H9 (cell line): Measurements from ENCODE around the gene STXBP1. TPM values are rescaled to one million over a fixed set of nuclear protein-coding genes. Genes with fewer than 3 reads are reported as not detected.

Experiments
- DNase-seq: peaks from one replicate; pipeline ENCODE4 v3.0.0-alpha.2; 2017
- H2AFZ ChIP-seq: one replicate; pipeline ENCODE4 v1.6.1; 2013; ENCODE audit warnings: mild to moderate bottlenecking, low read length, control low read depth, moderate library complexity
- H2AK5ac ChIP-seq: 2 replicates; pipeline ENCODE4 v1.6.1; 2013; ENCODE audit warnings: low read length, control low read depth, mixed read lengths; ENCODE audit not compliant: insufficient read length
- H2BK120ac ChIP-seq: one replicate; pipeline ENCODE4 v1.6.1; 2013; ENCODE audit warnings: low read depth, mild to moderate bottlenecking, low read length, control low read depth, inconsistent platforms; ENCODE audit not compliant: poor library complexity, severe bottlenecking
- H2BK12ac ChIP-seq: 2 replicates; pipeline ENCODE4 v1.6.1; 2013; ENCODE audit warnings: low read length, control low read depth, mixed read lengths, low read depth; ENCODE audit not compliant: insufficient read length
- H2BK15ac ChIP-seq: 2 replicates; pipeline ENCODE4 v1.6.1; 2013; ENCODE audit warnings: low read depth, low read length, control low read depth
- H2BK20ac ChIP-seq: one replicate; pipeline ENCODE4 v1.6.1; 2013; ENCODE audit warnings: low read depth, mild to moderate bottlenecking, low read length, control low read depth, inconsistent platforms; ENCODE audit not compliant: poor library complexity, severe bottlenecking
- H2BK5ac ChIP-seq: 2 replicates; pipeline ENCODE4 v1.6.1; 2013; ENCODE audit warnings: low read length, control low read depth, mixed read lengths; ENCODE audit not compliant: insufficient read length
- H3K14ac ChIP-seq: 2 replicates; pipeline ENCODE4 v1.6.1; 2013; ENCODE audit warnings: low read length, control low read depth; ENCODE audit not compliant: insufficient read depth
- H3K18ac ChIP-seq: 2 replicates; pipeline ENCODE4 v1.6.1; 2013; ENCODE audit warnings: low read depth, mild to moderate bottlenecking, mixed read lengths, low read length, control low read depth; ENCODE audit not compliant: insufficient read length
- H3K23ac ChIP-seq: 2 replicates; pipeline ENCODE4 v1.6.1; 2013; ENCODE audit warnings: low read length, control low read depth, mixed read lengths, low read depth; ENCODE audit not compliant: insufficient read length
- H3K23me2 ChIP-seq: 2 replicates; pipeline ENCODE4 v1.6.1; 2013; ENCODE audit warnings: low read depth, mild to moderate bottlenecking, mixed read lengths, low read length, control low read depth; ENCODE audit not compliant: insufficient read length, poor library complexity, severe bottlenecking
- H3K27ac ChIP-seq: 2 replicates; pipeline ENCODE4 v1.5.1; 2013; ENCODE audit warnings: low read length, control low read depth, mixed read lengths, low read depth; ENCODE audit not compliant: insufficient read length
- H3K27me3 ChIP-seq: 2 replicates; pipeline ENCODE4 v1.6.1; 2013; ENCODE audit warnings: low read length, control low read depth, inconsistent platforms; ENCODE audit not compliant: insufficient read depth
- H3K4ac ChIP-seq: 2 replicates; pipeline ENCODE4 v1.6.1; 2013; ENCODE audit warnings: low read depth, mild to moderate bottlenecking, control low read depth, inconsistent platforms, low read length, moderate library complexity
- H3K4me1 ChIP-seq: 2 replicates; pipeline ENCODE4 v1.6.1; 2013; ENCODE audit warnings: low read length, control low read depth, inconsistent platforms; ENCODE audit not compliant: insufficient read depth
- H3K4me2 ChIP-seq: 2 replicates; pipeline ENCODE4 v1.6.1; 2013; ENCODE audit warnings: low read length, control low read depth, mixed read lengths; ENCODE audit not compliant: insufficient read length, insufficient read depth
- H3K56ac ChIP-seq: 2 replicates; pipeline ENCODE4 v1.6.1; 2013; ENCODE audit warnings: low read depth, mild to moderate bottlenecking, mixed read lengths, low read length, control low read depth; ENCODE audit not compliant: insufficient read length
- H3K79me1 ChIP-seq: 2 replicates; pipeline ENCODE4 v1.6.1; 2013; ENCODE audit warnings: low read depth, mild to moderate bottlenecking, moderate library complexity, low read length, control low read depth, inconsistent platforms; ENCODE audit not compliant: insufficient read depth, poor library complexity, severe bottlenecking
- H3K79me2 ChIP-seq: 2 replicates; pipeline ENCODE4 v1.6.1; 2013; ENCODE audit warnings: low read length, control low read depth, inconsistent platforms; ENCODE audit not compliant: insufficient read depth
- H3K9ac ChIP-seq: 2 replicates; pipeline ENCODE4 v1.6.1; 2013; ENCODE audit warnings: low read length, control low read depth, mixed read lengths; ENCODE audit not compliant: insufficient read length; ENCODE audit errors: extremely low read depth
- H3K9me3 ChIP-seq: one replicate; pipeline ENCODE4 v1.6.1; 2013; ENCODE audit warnings: low read depth, low read length, inconsistent platforms; ENCODE audit not compliant: control insufficient read depth
- H3T11ph ChIP-seq: one replicate; pipeline ENCODE4 v1.6.1; 2013; ENCODE audit warnings: mild to moderate bottlenecking, low read length, control low read depth, inconsistent platforms
- H4K20me1 ChIP-seq: one replicate; pipeline ENCODE4 v1.6.1; 2013; ENCODE audit not compliant: control insufficient read depth, insufficient read length, insufficient read depth
- H4K5ac ChIP-seq: 2 replicates; pipeline ENCODE4 v1.6.1; 2013; ENCODE audit warnings: low read depth, mild to moderate bottlenecking, mixed read lengths, low read length, control low read depth; ENCODE audit not compliant: insufficient read length
- H4K8ac ChIP-seq: replicated peaks from 2 replicates; pipeline ENCODE4 v1.6.1; 2013; ENCODE audit warnings: low read length, control low read depth, mixed read lengths, low read depth; ENCODE audit not compliant: insufficient read length
- H4K91ac ChIP-seq: 2 replicates; pipeline ENCODE4 v1.6.1; 2013; ENCODE audit warnings: low read depth, mild to moderate bottlenecking, moderate library complexity, mixed read lengths, low read length, control low read depth; ENCODE audit not compliant: insufficient read length
- H3K27ac Mint-ChIP-seq, 3 experiments: 2 replicates in 2 of 3; 3 replicates in 1 of 3; pipeline ENCODE4 v1.8.0; 2020 to 2021; ENCODE audit warnings: mixed read lengths in 3 of 3, mild to moderate bottlenecking in 1 of 3, moderate library complexity in 1 of 3
- H3K27me3 Mint-ChIP-seq: 2 replicates; pipeline ENCODE4 v1.8.0; 2021; ENCODE audit warnings: low read depth, mild to moderate bottlenecking, moderate library complexity, mixed read lengths
- H3K36me3 Mint-ChIP-seq, 3 experiments: 2 replicates in 2 of 3; 3 replicates in 1 of 3; pipeline ENCODE4 v1.8.0; 2020 to 2021; ENCODE audit warnings: low read depth in 3 of 3, mixed read lengths in 3 of 3; ENCODE audit not compliant: insufficient read depth in 1 of 3
- H3K4me1 Mint-ChIP-seq, 2 experiments: 2 replicates each; pipeline ENCODE4 v1.8.0; 2020; ENCODE audit warnings: mixed read lengths in 2 of 2
- H3K4me3 Mint-ChIP-seq, 2 experiments: 2 replicates in 1 of 2; 3 replicates in 1 of 2; pipeline ENCODE4 v1.8.0; 2020 to 2021; ENCODE audit warnings: mild to moderate bottlenecking in 2 of 2, mixed read lengths in 2 of 2, moderate library complexity in 1 of 2
- H3K9me3 Mint-ChIP-seq, 2 experiments: 2 replicates in 1 of 2; 3 replicates in 1 of 2; pipeline ENCODE4 v1.8.0; 2020; ENCODE audit warnings: mild to moderate bottlenecking in 2 of 2, mixed read lengths in 2 of 2, moderate library complexity in 1 of 2
- WGBS: extraction: QIAGEN DNeasy Blood & Tissue Kit; methylation state at CpG from one replicate; pipeline ENCODE4 v1.1.7; 2013; ENCODE audit warnings: missing lambda C conversion rate, low lambda C conversion rate, mixed read lengths; ENCODE audit not compliant: insufficient read length; ENCODE audit errors: extremely low coverage; 5-methylcytosine and 5-hydroxymethylcytosine counted together
- total RNA-seq: library from RNA; stranded (reverse); gene quantifications from 2 replicates; pipeline ENCODE4 v1.2.1, GENCODE V29; 2021
- TF ChIP-seq, protein P1 (sequence below): fragments of 200-600 bp; sonication (generic); conservative IDR thresholded peaks from 3 replicates; pipeline ENCODE4 v1.8.0; 2021; ENCODE audit warnings: antibody characterized with exemption, mild to moderate bottlenecking

Gene STXBP1
- total RNA-seq, 1 experiment from 2014 or later = 22.3 TPM

DNA sequence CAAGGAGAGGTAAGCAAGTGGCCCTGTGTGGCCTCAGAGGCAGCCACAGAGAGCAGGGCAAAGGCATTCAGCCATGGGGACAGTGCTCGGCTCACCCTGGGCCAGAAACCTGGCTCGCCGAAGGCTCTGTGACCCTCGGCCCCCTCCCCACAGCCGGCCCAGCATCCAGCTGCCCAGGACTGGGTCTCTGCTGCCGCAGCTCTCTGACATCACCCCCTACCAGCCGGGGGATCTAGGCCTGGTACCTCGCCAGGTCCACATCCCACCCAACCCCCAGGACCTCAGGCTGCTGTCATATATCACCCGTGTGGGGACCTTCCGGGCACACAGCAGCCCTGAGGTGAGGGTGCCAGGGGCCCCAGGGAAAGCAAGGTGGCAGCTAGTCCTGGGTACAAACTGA is 100.8 kb downstream of the STXBP1 start:
- Histone ChIP-seq H3K56ac (no peak overlapping the region), H3K79me2 (no peaks in the 10 kb centered on the region), H2BK20ac (no peak overlapping the region), H2AK5ac (no peak overlapping the region), H3K23me2 (peaks cover 13% of the 10 kb centered on the region), H3K4me2 (no peak overlapping the region), H3K14ac (no peak overlapping the region), H3K9me3 (no peaks in the 10 kb centered on the region), H3T11ph (no peak overlapping the region), H2BK12ac (no peak overlapping the region), H3K4me1 (no peaks in the 10 kb centered on the region; the same call in 1 of the 2 replicates), H3K27me3 (no peaks in the 10 kb centered on the region), H3K9ac (no peak overlapping the region), H3K79me1 (no peaks in the 10 kb centered on the region), H2BK15ac (no peak overlapping the region), H4K8ac (no peak overlapping the region), H4K91ac (no peak overlapping the region), H3K23ac (no peak overlapping the region), H4K5ac (no peak overlapping the region), H4K20me1 (no peaks in the 10 kb centered on the region), H2BK120ac (no peak overlapping the region), H3K18ac (no peak overlapping the region), H3K4ac (no peak overlapping the region), H2BK5ac (no peak overlapping the region), H3K27ac (no peak overlapping the region), H2AFZ (no peak overlapping the region)
- no peak overlapping the region for H3K4me3 Mint-ChIP-seq
- peaks cover 0 to 2% of the 10 kb centered on the region in 2 experiments; a peak in 1 of 5 replicates for H3K9me3 Mint-ChIP-seq
- no peaks in the 10 kb centered on the region; a peak in 1 of 7 replicates for H3K36me3 Mint-ChIP-seq
- no peak overlapping the region for H3K27ac Mint-ChIP-seq
- peaks cover 24 to 34% of the 10 kb centered on the region in 2 experiments for H3K4me1 Mint-ChIP-seq
- no peak for DNase-seq
- TF ChIP-seq, protein P1, sequence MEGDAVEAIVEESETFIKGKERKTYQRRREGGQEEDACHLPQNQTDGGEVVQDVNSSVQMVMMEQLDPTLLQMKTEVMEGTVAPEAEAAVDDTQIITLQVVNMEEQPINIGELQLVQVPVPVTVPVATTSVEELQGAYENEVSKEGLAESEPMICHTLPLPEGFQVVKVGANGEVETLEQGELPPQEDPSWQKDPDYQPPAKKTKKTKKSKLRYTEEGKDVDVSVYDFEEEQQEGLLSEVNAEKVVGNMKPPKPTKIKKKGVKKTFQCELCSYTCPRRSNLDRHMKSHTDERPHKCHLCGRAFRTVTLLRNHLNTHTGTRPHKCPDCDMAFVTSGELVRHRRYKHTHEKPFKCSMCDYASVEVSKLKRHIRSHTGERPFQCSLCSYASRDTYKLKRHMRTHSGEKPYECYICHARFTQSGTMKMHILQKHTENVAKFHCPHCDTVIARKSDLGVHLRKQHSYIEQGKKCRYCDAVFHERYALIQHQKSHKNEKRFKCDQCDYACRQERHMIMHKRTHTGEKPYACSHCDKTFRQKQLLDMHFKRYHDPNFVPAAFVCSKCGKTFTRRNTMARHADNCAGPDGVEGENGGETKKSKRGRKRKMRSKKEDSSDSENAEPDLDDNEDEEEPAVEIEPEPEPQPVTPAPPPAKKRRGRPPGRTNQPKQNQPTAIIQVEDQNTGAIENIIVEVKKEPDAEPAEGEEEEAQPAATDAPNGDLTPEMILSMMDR = no peak
- no CpG with 5 or more reads among the region's 10 CpGs for WGBS
- peaks cover 10% of the 10 kb centered on the region for H3K27me3 Mint-ChIP-seq
